Stimulated activated CD8-positive, alpha-beta memory T cell treated with anti-CD3 and anti-CD28 coated beads, Interleukin-4, amount 100 ng/mL, for 4 hours (primary cell): ENCODE results near the gene SLC45A3.
"Not testable (repeated sequence)": the region's sequence is repeated elsewhere in the genome, so short reads cannot be mapped to it uniquely, and the experiment has no call there.

Experiments used
- DNase-seq, 2 donors: peaks; one replicate each; pipeline ENCODE4 v3.0.0-alpha.2; 2020; ENCODE audit warnings: low read depth in 2 of 2, low spot score in 1 of 2

Gene SLC45A3

DNA sequence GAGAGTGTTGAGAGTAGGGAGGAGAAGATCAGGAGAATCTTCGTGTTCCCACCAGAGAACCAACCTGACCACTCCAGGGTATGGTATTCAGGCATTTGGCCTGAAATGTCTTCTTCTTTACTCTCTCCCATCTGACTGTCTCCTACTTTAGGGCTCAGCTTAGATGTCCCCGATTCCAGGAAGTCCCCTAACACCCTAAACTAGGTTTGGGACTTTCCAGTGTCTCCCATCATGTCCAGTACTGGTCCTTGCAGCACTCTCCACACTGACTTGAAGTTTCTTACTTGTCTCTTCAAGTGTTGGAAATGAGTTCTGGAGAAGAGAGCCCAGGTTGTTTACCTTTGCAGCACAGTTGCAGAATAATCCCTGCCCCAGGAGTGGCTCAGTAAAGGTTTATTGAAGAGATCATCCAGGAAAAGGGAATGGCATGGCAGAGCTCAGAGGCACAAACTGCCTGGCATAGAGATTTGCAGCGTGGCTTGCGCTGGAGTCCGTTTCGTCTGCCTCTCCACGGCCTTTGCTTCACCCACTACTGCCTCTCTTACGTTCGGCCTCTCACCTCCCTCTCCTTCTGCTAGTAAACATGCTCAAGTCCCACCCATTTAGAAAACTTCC is 42.3 kb downstream of the SLC45A3 start:
- DNase-seq: no peak

DNA sequence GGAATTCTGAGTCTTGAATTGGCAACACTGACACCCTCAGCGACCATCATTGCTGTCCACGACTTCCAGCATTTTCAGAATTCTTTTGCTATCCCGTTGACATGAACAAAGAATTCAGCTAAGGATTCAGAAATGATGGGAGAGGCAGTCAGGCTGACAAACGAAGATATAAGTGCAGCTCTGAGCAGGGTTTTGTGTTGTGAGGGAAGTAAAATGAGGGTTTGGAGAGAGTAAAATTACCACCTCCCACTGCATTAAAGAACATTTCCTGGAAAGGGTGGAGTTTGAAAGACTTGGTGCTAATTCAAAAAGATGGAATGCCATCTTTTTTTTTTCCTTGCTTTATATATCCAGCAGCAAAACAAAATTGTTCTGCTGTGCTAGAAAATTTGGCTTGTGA is 43.6 kb downstream of the SLC45A3 start:
- DNase-seq: no peak

GRCh38 chr1:205636138-205636530 is 44.2 kb downstream of the SLC45A3 start:
- DNase-seq: not testable (repeated sequence)

DNA sequence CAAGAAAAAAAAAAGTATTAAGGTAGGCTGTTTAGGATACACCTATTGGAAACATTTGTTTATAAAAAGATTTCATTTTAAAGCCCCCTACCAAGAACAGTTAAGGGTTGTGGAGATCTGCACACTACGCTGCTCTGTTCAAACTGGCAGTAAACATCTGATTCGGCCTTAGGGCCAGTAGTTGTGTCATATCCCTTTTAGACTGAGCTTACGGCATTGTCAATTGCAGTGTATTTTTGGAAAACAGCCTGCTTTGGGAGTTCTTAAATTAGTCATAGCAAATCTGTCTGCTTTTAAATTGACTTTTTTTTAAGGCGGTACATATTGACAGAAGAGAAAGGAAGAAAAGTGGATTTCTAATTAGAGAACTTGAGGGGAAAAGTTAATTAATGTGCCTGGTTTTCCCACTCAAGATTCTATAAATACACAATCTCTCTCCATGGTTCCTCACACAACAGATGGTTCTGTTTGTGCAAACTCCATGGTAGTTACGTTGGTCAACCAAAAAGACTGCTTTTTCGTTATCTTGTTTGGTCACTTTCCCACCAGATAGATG is 46.8 kb downstream of the SLC45A3 start:
- no peak for DNase-seq

DNA sequence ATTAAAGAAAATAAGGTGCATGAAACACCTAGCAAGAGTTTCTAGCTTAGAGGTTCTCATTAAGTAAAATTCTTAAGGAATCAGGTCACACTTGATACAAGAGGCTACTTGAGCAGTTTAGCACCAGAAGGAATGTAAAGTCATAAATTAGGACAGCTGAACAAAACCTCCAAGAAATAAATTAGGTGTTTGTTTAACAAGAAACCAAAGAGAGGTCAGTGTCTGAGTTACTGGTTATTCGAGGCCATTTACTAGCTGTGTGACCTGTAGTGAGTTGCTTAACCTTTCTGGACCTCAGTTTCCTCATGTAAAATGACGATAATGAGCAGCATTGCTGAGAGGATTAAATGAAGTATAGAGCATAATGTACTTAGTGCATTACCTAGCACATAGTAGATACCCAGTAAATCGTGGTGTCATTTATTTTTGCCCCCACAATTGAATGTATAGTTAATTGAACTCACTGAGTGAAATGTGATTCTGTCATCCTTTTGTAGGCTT is 47.6 kb downstream of the SLC45A3 start:
- no peak for DNase-seq

DNA sequence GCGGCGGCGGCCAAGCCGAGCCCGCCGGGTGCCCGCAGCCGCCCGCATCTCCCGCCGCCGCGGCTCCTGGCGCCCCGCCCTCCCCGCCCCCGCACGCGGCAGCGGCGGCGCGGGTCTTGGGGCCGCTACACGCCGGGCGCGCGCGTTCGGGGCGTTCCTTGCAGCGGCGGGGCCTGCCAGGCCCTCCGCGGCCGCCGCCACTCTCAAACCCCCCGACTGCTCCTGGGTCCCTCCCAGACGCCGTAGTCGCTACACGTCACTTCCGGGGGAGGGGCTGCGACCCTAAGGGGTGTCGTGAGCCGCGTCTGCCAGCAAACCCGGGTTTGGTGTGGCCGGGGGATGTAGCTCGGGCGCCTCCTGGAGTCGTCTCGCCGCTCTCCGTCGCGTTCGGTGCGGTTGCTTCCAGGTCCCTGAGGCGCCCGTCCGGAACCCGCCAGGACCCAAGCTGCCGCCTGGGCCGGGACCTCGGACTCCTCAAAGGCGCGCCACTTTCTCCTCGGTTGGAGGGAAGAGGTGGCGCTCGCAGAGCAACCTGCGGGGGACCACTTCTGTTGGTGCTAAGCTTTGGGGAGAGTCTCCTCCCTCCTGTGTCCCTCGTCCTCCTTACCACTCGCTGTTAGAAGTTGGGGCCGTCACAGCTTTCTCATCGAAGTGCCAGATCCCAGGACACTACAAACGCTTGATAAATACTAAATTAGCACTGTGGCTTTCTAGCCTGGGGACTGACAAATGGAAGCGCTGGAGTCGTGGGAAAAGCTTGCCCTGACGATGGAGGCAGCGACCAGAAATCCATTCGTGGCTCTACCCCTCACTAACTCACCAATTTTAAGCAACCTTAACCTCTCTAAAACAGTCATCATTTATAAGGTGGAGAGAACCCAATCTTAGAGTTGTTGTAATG is 48.3 kb downstream of the SLC45A3 start, which contains the start of gene ELK4:
TSS of gene ELK4 (minus strand) at position 244 of the 901 bp plus-strand sequence. CDS start 8,129 bp downstream, outside the sequence.
- peak; percentile 99 to 100 for DNase-seq

GRCh38 chr1:205631010-205631767 is 49.1 kb downstream of the SLC45A3 start:
- peak; percentile 50 to 67 for DNase-seq

GRCh38 chr1:205630651-205631009 is 49.7 kb downstream of the SLC45A3 start:
- DNase-seq: no peak

GRCh38 chr1:205630241-205630640 is 50.1 kb downstream of the SLC45A3 start:
- DNase-seq: no peak

DNA sequence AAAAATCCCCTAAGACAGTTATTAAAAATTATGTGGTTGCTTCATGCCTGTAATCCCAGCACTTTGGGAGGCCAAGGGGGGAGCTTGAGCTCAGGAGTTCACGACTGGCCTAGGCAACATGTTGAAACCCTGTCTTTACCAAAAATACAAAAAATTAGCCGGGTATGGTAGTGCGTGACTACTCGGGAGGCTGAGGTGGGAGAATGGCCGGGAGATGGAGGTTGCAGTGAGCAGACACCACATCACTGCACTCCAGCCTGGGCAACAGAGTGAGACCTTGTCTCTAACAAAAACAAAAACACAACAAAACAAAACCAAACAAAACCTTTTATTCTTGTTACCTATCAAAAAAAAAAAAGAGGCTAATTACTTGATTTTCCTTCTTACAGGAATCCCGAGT is 50.6 kb downstream of the SLC45A3 start:
- no peak for DNase-seq

- no peak for DNase-seq
Measured at GRCh38 chr1:205627956-205628355, 52.4 kb downstream of the SLC45A3 start.

DNA sequence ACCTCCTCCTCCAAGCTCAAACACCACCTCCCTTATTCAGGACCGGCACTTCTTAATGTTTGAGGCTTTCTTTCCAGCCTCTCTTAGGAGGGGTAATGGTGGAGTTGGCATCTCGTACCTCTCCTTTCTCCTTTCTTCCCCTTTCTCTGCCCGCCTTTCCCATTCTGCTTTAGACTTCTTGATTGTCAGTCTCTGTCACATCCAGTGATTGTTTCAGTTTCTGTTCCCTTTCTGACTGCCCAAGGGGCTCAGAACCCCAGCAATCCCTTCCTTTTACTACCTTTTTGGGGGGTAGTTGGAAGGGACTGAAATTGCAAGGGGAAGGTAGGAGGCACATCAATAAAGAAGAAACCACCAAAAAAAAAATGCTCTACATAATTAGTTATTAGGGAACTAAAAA is 54.1 kb downstream of the SLC45A3 start:
- DNase-seq: no peak

DNA sequence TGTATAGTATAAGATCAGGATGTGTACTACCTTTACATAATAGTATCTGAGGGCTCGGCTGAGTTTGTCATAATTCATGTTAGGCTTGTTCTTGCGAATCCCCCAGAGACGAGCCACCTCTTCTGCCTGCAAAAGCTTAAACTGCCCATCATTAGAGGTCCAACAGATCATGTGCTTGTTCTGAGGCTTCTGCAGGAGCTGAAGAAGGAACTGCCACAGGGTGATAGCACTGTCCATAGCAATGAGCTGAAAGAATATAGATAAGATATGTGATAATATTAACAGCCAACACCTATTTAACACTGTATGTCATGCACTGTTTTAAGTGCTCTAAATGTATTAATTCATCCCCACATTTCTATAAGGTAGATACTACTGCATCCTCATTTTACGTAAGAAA is 56.7 kb downstream of the SLC45A3 start:
- no peak for DNase-seq

DNA sequence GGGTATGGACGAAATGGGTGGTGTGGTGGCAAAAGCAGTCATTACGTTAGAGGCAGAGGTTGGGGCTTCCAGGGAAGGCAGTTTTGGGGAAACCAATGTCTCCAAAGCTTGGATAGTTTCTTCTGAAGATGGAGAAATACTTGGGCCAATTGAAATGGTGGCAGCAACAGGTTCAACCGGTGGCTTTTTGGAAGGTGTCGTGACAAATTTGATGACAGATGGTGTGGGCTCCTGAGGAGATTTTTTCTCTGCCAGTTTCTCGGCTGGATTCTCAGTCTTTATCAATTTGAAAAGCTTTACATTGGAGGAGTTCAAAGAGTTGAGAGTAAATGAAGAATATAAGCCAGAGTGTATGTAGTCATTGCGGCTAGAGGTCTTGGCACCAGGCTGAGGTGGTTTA is 60.0 kb downstream of the SLC45A3 start:
- DNase-seq: no peak

GRCh38 chr1:205619376-205619775 is 60.9 kb downstream of the SLC45A3 start:
- DNase-seq: no peak

DNA sequence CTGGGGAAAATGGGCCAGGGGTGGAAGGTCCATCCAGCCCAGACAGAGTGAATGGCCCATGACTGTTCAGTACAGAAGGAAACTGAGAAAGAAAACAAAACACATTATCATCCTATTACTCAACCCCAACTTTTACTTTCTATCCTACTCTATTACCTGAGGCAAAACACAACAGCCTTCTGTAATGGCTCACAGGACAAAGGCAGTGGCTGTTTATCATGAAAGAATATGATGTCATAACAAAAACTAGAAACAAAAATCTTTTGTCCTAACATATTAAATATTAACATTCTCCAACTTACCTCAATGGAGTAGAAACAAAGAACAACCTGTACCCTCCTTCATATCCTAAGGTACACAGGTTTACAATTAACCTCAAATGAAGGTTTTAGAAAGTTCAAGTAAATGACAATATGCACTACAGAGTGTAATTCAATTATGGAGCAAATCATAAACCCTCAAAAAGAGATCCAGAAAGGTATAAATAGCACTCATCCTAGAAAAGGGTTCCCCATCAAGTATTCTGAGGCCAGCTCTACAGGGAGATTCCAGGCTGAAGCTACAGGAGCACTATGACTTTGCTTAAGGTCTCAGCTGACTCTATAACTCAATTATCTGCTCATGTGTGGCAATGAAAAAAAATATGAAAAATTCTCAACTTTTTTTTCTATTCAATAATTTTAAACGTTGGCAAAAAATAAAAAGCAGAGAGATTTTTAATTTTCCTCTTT is 63.6 kb downstream of the SLC45A3 start:
- DNase-seq: no peak

- no peak for DNase-seq
Measured at GRCh38 chr1:205615789-205616188, 64.5 kb downstream of the SLC45A3 start.

DNA sequence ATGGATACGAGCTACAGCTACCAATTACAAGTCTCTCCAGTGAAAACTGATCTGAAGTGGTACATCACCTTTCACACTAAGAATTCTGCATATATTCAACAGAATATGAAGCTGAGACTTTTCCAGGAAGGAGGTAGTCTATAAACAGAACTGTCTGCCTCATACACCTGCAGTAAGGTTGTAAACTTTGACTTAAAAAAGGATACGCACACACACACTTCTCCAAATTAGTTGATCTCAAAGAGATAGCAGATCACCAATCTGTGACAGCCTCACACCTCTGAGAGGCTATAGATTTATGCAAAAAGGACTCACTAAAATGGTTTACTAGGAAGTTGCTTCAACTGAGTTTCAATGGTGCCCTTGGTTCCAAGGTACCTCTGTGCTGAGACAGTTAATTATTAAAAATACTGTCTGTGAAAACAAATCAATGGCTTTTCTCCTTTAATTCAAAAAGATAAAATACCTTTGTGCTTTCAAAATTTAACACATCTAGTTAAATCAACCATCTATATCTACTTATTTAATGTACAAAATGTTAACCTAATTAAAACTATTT is 66.4 kb downstream of the SLC45A3 start:
- no peak for DNase-seq

GRCh38 chr1:205612556-205612955 is 67.8 kb downstream of the SLC45A3 start:
- DNase-seq: no peak

DNA sequence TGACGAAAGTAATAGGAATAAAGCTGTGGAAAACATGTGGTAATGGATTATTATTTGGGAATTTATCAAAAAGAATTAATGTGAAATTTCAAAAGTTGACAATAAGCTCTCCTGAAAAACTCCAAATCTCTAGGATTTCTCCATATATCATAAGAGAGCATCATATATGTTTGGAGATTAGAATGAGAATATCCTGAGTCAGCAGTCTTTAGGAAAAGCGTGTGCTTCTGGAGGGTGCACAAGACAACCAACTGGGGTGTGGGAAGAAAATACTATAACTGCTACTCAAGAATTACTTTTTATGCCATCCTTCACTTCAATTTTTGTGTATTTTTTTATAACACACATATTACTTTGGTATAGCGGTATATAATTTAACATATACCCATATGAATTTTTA is 68.2 kb downstream of the SLC45A3 start:
- no peak for DNase-seq
